Thyroid gland (tissue), 4 donors: ENCODE data around the gene HAUS1.

Experiments used
- POLR2A ChIP-seq, 2 donors: fragments of 450-650 bp; IDR thresholded peaks; one replicate each; pipeline ENCODE4 v1.6.1; 2017; ENCODE audit warnings: antibody characterized with exemption in 2 of 2, mild to moderate bottlenecking in 2 of 2, moderate library complexity in 1 of 2
- TF ChIP-seq, protein P1 (sequence below), 6 experiments: fragments of 200-600 bp in 3 of 6; fragments of 450-650 bp in 3 of 6; sonication (generic) in 3 of 6; IDR thresholded peaks; one replicate each; pipeline ENCODE4 v1.5.1; 2016 to 2019; ENCODE audit warnings: antibody characterized with exemption in 6 of 6, mild to moderate bottlenecking in 2 of 6, inconsistent platforms in 1 of 6, moderate library complexity in 1 of 6

DNA sequence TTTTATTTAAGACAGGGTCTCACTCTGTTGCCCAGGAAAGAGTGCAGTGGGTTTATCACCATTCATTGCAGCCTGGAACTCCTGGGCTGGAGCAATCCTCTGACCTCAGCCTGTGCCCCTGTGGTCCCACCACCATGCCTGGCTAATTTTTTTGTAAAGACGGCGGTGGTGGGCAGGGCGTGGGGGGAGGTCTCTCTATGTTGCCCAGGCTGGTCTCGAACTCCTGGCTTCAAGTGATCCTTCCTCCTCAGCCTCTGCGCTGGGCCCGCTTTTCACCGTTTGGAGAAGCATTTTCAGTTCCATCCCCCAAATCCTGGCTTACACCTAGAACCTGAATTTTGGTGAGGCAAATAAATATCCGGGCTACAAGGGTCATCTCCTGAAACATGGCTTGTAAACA lies 4.7 kb upstream of the HAUS1 start:
- no peak for TF ChIP-seq POLR2A (IDR thresholded peaks at IDR 0.05)
- TF ChIP-seq, protein P1, sequence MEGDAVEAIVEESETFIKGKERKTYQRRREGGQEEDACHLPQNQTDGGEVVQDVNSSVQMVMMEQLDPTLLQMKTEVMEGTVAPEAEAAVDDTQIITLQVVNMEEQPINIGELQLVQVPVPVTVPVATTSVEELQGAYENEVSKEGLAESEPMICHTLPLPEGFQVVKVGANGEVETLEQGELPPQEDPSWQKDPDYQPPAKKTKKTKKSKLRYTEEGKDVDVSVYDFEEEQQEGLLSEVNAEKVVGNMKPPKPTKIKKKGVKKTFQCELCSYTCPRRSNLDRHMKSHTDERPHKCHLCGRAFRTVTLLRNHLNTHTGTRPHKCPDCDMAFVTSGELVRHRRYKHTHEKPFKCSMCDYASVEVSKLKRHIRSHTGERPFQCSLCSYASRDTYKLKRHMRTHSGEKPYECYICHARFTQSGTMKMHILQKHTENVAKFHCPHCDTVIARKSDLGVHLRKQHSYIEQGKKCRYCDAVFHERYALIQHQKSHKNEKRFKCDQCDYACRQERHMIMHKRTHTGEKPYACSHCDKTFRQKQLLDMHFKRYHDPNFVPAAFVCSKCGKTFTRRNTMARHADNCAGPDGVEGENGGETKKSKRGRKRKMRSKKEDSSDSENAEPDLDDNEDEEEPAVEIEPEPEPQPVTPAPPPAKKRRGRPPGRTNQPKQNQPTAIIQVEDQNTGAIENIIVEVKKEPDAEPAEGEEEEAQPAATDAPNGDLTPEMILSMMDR (IDR thresholded peaks at IDR 0.05): no peak
